ENCODE measurements around the gene FNDC7.
A peak's percentile ranks its signal among the peaks of the same experiment; 100 is the strongest.
"Not testable (repeated sequence)": the region's sequence is repeated elsewhere in the genome, so short reads cannot be mapped to it uniquely, and the experiment has no call there.

FNDC7 gene

DNA sequence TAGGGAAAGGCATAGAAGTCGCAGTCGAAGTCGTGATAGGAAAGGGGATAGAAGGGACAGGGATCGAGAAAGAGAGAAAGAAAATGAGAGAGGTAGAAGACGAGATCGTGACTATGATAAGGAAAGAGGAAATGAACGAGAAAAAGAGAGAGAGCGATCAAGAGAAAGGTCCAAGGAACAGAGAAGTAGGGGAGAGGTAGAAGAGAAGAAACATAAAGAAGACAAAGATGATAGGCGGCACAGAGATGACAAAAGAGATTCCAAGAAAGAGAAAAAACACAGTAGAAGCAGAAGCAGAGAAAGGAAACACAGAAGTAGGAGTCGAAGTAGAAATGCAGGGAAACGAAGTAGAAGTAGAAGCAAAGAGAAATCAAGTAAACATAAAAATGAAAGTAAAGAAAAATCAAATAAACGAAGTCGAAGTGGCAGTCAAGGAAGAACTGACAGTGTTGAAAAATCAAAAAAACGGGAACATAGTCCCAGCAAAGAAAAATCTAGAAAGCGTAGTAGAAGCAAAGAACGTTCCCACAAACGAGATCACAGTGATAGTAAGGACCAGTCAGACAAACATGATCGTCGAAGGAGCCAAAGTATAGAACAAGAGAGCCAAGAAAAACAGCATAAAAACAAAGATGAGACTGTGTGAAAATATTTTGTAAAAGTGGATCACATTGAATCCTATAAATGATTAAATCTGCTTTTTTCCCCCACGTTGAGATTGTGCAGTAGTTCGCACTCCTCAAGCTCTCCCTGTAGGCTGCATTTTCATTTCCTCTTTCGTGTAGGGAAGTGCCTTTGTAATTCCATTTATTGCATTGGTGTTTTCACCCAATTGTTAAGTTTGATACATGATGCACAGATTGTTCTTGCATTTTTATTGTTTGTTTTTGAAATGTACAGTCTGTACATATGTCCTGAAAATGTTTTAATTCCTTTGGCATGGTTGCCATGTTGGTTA lies 13.1 kb upstream of the FNDC7 start:
- no peak for DNase-seq

DNA sequence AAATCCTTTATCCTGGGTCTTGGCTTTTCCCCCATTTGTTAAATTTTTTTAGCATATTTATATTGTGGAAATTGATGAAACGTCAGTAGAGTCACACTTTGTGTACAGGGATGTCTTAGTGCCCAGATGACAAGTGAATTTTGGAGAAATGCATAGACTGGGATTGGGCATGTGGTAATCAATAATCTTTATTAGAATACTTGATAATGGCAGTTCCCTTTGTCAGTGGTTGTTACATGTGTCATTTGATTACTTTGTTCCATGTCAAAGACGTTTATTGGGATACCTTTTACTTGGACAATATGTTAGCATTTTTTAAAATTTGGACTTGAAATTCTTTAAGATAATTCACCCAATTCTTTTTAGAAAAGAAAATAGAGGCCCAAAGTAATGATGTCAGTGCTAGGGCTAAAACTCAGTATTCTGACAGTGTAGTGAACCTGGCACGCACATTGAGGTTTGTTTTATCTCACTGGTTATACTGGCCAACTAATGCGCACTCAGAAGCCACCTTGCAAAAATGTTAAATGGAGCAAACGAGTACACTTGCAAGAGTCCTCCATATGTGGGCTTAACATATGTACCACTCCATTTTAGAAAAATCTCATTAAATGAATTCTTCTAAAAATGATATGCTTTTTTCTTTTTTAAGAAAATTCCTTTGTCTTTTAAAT lies 11.4 kb upstream of the FNDC7 start:
- no peak for DNase-seq

DNA sequence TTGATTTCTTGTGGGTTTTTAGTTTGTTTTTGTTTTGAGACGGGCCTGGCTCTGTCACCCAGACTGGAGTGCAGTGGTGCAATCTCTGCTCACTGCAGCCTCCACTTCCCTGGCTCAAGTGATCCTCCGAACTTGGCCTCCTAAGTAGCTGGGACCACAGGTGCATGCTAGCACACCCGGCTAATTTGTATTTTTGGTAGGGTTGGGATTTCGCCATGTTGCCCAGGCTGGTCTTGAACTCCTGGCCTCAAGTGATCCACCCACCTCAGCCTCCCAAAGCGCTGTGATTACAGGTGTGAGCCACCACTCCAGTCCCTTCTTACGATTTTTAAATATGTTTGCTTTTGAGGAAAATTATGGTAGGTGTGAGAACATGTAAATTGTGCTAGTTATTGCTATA lies 10.6 kb upstream of the FNDC7 start:
- not testable (repeated sequence) for DNase-seq

DNA sequence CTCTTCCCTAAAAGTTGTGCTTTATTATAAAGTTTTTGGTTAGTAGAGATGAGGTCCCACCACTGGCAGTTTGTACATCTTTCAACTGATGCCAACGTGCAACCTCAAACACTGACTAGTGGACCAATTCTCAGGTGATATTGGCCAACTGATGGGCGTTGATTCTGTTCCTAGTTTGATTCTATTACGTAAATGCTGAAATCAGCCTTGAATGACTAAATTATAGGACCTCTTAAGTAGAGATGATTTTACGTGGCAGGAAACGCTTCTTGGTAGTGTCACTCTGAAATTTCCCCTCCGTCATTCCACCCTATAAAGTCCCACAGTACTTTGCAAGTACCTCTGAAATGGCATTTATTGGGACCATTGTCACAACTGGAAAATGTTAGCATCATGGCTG lies 8.8 kb upstream of the FNDC7 start:
- DNase-seq, result no peak

DNA sequence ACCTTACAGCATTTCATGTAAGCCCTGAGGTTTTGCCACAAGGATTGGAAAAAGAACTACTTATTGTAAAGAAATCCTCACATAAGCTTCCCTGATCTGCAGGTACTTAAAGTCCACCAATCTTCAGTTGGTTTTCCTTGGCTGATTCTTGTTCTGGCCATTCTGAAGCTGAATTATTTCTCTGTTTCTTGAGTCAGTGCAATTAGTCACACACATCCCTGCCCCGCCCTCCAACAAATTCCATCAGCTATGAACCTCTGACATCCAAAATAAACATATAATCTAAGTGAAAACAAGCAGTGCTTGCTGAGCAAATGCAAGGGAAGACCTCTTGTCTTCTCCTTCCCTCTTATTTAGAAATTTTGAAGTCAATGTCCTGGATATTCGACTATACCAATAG lies 8.2 kb upstream of the FNDC7 start:
- DNase-seq, result no peak

DNA sequence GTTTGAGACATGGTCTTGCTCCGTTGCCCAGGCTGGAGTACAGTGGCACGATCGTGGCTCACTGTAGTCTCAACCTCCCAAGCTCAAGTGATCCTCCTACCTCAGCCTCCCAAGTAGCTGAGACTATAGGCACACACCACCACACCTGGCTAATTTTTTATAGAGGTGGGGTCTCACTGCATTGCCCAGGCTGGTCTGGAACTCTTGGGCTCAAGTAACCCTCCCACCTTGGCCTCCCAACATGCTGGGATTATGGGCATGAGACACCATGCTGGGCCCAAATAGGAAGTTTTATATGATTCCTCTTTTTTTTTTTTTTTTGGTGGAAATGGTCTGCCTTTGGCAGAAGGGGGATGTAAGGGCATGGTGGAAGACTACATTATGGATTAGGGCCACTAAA lies 6.1 kb upstream of the FNDC7 start:
- no peak for DNase-seq

DNA sequence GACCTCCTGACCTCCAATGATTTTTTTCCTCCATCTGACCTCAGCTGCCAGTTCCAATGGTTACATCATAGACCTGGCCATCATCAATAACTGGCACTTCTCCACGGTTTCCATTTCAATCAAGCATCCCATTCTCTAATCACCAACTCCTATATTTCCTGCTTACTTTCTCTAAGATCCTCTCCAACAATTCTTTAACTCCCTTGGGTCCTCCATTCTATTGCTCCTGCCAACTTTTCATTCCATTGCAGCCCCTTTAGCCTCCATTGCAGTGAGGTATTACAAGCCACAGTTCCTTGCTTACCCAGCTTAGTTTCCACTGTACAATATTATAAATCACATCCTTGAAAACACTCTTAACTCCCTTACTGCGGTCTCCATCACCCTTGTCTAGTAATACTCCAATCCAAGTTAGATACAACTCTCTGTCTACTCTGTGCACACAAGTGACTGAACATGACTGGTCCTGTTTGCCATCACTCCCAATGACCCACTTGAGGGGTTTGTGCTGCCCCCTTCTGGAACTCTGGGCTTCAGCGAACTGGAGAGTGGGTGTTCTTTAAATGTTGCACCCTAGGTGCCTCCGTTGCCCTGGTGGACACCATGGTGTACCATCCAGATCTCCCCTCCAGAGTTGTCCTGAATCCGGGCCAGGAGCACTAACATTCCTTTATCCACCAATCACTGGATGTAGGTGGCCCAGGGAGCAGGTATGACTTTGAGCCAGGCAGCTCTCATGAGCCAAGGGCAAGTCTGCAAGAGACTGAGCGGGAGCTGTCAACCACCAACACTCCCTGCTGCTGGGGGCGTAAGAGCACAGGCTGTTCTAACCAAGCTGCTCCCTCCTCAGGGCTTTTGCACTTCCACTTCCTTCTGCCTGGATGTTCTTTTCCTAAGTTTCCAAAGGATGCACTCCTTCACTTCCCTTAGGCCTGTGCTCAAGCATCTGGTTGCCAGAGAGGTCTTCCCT lies 3.7 kb upstream of the FNDC7 start:
- peak; percentile 2 to 27 (median 13) for DNase-seq

DNA sequence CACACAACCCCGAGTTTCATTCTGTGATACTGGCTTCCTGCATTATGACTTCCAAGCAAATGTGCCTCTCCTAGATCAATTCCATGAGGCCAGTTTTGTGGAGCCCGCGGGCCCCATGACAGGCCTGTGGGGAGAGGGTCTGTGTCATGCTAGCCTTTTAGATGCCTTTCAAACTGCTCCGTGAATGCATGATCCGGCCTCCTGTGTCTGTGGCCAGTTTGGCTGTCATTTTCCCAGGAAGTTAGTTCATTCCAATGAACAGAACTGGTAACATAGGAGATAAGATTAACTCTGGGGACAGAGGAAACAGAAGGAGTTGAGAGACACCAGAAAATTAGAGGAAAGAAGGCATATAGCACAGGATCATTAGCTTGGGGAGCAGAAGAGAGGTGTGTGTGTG lies 3.2 kb downstream of the FNDC7 start:
- no peak for DNase-seq

DNA sequence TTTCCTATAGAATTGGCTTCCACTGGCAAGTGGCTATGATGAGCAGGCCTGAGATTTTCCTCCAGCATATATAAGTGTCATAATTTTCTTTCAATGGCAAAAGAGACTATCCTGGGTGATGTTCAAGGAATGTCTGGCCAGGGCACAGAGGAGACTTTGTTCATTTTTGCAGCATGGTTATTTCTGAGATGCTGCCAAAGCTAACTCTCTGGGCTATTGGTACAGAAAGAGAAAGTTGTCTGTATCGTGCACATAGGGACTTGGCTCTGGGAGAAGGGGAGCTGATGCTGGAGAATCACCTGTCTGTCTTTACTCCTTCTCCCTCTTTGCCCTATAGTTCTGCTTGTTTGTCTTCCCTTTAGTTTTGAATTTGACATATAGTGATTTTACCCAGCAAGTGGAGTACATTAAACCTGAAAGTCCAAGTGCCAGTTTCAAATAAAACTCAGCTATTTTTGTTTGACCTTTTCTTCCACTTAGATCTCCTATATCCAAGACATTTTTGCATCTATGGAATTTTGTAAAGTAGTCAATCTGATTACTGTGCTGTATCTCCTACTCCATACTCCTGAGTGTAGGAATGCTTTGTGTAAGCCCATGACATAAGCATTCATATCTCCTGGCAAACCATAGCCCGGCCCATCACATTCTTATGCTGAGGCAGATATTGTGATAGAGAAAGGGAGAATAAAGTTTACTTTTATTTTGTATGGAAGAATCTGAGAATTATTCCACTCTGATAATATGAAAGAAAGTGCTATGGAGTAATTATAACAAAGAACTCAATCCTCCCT lies 3.9 kb downstream of the FNDC7 start:
- DNase-seq, result no peak

DNA sequence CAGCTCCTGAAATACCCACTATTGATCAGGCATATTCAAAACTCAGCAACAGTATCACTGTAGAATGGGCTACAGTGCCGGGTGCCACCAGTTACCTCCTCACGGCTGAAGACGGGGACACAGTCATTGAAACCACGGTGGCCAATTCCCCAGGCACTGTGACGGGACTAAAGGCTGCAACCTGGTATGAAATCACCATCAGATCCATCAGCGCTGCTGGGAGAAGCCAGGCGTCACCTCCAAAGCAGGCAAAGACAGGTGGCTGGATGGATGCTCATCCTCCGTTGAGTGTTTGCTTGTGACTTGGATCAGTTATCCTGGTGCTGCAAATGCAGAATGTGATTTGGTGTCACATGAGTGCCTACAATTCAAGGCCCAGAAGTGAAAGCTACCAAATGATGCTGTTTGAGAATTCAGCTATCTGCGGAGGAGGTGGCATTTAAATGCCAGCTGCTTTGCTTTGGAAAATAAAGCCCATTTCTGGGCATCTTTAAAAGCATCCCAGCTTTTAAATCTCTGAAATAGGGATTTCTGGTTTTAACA lies 5.1 kb downstream of the FNDC7 start:
- no peak for DNase-seq

DNA sequence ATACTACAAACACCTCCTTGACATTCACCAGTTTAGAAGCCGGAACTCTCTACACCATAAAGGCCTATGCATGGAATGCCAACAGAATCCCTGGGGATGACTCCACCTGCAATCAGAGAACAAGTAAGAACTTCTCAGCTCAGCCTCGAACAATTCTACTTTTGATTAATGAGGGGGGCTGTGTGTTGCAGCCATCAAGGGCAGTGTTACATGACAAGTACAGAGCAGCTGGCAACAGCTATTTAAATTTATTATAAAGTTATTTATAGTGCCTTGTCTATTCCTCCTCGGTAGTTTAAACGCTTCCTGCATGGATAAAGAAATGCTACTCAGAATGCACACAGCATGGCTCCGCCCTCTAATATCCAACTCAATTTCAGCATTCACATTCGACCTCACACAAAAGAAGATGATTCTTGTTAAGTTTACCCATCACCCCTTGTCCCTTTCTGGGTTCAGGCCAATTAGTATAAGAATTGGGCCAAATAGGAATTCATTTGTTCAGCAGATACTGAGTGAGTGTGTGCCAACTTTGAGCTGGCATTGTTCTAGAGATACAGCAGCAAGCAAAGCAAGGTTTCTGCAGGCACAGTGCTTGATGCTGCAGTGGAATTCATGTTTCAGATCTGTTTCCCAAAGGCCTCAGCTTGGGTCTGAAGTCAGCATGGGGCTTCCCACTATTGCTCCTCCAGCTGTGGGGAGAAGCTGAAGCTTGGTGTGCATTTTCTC lies 6.4 kb downstream of the FNDC7 start:
- DNase-seq, result no peak

DNA sequence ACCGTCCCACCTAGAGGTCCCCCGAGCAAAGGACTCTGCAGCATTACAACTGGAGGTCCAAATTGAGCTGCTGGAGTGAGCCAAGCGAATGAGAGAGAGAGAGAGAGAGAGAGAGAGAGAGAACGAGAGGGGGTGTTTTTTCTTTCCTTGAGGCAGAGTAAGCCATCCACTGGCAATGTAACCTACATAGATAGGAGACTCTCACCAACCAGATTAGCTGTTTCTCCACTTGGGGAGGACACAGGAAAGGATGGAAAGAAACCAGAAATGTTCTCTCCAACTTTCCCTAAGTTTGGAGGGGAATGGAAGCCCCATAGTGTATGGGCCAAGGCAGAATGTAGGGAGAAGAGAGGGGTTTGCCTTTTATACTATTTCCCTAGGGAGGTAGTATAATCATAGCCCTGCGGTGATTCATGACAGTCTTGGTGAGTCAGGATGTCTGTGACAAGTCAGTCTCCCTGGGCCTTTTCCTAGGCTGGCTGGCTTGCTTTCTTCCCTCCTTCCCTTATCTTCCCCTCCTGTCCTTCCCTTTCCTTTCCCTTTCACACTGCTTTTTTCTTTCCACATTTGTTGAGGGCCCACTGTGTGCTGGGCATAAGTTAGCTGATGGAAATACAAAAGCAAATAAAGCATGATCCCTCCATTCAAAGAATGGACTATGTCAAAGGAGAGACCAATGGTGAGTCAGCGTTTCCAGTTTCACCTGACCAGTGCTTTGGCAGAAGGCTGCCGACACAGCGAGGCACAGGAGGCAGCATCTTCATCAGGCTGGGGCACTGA lies 7.1 kb downstream of the FNDC7 start:
- DNase-seq, result no peak

DNA sequence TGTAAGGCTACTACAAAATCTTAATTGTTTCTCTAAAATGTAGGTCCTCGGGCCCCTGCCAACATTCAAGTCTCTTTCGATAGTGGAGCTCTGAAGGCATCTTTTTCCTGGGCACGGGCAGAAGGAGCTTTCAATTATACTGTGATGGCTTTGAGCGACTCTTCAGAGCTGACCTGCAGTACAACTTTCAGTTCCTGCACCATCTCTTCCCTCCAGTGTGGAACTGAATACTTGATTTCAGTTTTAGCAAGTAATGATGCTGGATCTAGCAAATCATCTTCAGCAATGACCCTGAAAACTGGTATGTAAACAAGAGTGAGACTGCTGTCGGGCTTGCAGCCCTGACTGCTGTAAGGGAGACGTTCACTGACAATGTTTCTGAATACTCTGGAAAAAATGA lies 9.6 kb downstream of the FNDC7 start:
- DNase-seq, result no peak

DNA sequence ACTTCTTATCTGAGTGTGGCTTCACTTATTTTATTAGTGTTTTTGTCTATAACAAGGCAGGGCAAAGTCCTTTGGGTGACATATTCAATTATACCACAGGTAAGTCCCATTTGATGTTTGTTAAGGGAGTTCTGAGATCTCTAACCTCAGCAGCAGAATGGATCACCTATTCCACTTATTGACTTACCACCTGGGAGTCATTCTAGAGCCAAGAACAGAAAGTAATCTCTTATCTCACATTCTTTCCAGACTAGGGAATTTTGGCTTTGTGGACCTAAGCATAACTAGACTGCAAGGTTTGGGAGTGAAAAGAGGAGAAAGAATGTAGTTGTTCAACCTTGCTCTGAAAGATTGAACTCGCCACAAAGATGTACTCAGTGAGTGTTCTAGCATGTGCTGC lies 13.2 kb downstream of the FNDC7 start:
- no peak for DNase-seq

DNA sequence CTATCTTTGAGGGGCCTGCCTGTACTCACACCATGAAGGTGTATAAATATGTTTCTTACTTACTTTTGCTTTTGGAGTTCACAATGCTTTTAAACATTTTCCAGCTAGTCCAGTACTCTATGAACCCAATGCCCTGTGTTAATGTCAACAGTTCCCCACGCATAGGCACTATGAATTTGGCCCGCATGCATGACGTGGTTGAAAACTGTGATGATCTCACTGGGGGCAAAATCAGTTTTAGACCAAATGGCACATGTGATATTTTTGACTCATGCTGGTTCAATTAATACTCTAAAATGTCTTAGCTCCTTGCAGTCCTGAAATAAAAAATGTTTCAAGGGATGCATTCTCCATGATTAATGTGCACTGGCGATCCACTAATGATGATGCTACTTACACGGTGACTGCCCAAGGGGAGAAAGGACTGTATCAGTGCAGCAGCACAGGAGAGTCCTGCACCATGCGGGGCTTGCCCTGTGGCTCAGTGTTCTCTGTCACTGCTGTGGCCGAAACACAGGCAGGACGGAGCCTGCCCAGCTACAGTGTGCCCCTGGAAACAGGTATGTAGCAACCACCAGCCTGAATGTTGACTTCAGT lies 15.7 kb downstream of the FNDC7 start:
- DNase-seq, result no peak

DNA sequence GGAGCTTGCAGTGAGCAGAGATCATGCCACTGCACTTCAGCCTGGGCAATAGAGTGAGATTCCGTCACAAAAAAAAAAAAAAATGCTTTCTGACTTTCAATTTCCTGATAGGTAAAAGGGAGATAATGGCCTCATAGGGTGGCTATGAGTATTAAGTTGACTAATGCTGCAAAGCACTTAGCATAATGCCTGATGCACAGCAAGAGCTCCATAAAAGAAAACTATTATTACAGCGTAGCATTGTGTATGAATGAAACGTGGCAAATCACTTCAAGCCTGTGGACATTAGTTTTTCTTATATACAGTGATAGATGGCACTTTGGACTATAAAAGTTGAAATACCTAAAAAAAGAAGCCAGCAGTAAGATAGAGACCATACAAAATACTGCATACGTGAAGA lies 16.8 kb downstream of the FNDC7 start:
- no peak for DNase-seq

DNA sequence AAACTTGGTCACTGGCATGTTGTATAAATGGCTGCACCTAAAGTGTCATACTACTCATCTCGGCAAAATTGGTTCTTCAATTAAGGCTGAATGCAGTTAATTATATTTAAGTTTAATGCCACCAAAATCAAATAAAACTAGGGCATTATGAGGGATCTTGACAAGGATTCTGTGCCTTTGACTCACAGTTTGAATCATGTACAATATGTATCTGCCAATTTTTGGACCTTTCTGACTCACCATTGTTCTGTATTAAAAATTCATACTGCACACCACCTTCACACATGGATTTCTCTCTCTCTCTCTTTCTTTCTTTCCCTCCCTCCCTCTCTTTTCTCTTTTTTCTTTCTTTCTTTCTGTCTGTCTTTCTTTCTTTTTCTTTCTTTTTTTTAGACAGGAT lies 19.7 kb downstream of the FNDC7 start:
- DNase-seq, result no peak

DNA sequence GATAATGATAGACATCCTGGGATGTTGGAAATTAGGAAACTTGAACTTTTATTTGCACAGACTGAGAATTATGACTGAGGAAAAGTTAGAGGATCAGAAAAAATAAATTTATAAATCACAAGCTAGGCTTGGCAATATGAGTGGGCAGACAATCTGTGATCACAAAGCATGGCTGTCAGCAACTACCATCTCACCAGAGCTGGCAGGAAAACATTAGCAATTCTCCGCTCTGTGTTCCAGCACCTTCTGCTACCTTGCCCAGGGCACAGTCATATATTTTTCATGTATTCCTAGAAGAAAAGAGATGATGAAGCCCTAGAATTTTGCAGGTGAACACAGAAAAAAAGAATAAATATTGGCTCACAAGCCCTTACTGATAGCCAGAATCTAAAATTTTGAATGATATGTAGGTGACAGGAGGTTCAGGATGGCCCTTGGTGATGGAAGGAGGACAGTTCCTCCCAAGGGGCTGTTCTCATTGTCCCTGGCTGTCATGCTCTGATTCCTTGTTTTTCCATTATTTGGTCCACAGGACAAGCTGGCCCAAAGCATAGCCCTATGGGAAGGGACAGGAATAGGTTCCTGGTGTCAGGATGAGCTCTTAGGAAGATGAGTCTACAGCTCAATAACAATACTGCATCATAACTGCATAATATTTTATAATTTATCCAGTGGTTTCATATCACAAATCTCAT lies 21.6 kb downstream of the FNDC7 start:
- DNase-seq, result no peak

DNA sequence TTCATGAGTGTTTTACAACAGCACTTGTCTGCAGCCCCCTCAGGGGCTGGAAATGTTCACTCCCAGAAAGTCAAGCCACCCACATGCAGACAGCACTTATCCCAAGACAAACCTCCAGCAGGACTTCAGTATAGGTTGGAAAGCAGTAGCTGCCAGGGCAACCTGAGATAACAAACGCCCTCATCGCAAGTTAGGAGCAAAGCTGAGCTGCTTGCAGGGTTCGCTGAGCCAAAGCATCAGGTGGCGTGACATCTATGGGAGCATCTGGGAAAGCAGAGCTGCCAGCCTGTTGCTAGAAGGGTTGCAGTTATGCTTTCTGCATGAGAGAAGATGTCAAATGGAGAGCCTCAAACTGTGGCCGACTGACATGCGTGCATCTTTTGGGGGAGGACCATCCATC lies 29.5 kb downstream of the FNDC7 start:
- DNase-seq, result no peak

Data from activated CD4-positive, CD25-positive, alpha-beta regulatory T cell (primary cell).